ENCODE data around the gene HS6ST1.

Gene HS6ST1

DNA sequence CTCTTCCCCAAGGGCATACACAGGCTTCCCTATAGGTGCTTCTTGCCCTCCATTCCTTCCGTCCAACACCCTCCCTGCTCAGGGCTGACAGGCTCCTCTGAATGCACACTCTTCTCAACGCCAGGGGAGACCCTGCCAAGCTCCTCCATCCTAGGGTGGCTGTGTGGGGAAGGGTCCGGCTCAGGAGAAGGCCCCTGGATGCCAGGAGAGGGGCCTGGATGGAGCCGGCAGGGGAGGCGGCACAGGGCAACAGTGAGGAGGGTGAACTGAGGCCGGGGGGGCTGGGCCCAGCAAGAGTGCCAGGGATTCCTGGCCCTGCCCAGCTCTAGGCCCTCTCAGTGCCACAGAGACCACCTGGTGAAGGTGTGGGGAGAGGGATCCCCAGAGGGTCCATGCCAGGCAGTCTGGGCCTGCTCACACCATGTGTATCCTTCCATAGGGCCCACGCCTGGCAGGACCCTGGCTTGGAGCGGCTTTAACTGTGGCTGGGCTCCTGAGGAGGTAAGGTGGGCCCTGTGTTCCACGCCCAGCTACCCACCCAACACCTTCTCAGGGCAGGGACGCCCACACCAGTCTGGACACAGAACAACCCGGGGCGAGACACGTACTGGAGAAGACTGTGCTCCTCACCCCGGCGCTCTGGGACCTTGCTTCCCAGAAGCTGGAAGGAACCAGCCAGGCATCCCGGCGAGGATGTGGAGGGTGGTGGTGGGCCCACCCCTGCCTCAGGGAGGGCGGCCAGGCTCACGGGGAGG lies 26.6 kb downstream of the HS6ST1 start:
- no peak overlapping the region for H3K27ac ChIP-seq (replicated peaks)
- no peak for DNase-seq (ENCODE audit: low read depth in 1 of 2, low spot score in 1 of 2)
- H3K4me3 ChIP-seq (replicated peaks; ENCODE audit: insufficient read depth, low read length): no peak overlapping the region
- no peaks in the 10 kb centered on the region for H3K27me3 ChIP-seq (ENCODE audit: insufficient read depth, poor library complexity, severe bottlenecking)
- TF ChIP-seq, protein P1, sequence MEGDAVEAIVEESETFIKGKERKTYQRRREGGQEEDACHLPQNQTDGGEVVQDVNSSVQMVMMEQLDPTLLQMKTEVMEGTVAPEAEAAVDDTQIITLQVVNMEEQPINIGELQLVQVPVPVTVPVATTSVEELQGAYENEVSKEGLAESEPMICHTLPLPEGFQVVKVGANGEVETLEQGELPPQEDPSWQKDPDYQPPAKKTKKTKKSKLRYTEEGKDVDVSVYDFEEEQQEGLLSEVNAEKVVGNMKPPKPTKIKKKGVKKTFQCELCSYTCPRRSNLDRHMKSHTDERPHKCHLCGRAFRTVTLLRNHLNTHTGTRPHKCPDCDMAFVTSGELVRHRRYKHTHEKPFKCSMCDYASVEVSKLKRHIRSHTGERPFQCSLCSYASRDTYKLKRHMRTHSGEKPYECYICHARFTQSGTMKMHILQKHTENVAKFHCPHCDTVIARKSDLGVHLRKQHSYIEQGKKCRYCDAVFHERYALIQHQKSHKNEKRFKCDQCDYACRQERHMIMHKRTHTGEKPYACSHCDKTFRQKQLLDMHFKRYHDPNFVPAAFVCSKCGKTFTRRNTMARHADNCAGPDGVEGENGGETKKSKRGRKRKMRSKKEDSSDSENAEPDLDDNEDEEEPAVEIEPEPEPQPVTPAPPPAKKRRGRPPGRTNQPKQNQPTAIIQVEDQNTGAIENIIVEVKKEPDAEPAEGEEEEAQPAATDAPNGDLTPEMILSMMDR (IDR thresholded peaks at IDR 0.05; ENCODE audit: insufficient read depth, low read length): no peak
- no peak for TF ChIP-seq POLR2AphosphoS5 (IDR thresholded peaks at IDR 0.05; ENCODE audit: low read depth)
- TF ChIP-seq SPI1 (IDR thresholded peaks at IDR 0.05; ENCODE audit: borderline replicate concordance, low read depth): no peak
- TF ChIP-seq GABPA (IDR thresholded peaks at IDR 0.05; ENCODE audit: low read depth): no peak
- TF ChIP-seq, protein P2, sequence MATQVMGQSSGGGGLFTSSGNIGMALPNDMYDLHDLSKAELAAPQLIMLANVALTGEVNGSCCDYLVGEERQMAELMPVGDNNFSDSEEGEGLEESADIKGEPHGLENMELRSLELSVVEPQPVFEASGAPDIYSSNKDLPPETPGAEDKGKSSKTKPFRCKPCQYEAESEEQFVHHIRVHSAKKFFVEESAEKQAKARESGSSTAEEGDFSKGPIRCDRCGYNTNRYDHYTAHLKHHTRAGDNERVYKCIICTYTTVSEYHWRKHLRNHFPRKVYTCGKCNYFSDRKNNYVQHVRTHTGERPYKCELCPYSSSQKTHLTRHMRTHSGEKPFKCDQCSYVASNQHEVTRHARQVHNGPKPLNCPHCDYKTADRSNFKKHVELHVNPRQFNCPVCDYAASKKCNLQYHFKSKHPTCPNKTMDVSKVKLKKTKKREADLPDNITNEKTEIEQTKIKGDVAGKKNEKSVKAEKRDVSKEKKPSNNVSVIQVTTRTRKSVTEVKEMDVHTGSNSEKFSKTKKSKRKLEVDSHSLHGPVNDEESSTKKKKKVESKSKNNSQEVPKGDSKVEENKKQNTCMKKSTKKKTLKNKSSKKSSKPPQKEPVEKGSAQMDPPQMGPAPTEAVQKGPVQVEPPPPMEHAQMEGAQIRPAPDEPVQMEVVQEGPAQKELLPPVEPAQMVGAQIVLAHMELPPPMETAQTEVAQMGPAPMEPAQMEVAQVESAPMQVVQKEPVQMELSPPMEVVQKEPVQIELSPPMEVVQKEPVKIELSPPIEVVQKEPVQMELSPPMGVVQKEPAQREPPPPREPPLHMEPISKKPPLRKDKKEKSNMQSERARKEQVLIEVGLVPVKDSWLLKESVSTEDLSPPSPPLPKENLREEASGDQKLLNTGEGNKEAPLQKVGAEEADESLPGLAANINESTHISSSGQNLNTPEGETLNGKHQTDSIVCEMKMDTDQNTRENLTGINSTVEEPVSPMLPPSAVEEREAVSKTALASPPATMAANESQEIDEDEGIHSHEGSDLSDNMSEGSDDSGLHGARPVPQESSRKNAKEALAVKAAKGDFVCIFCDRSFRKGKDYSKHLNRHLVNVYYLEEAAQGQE (IDR thresholded peaks at IDR 0.05; ENCODE audit: insufficient replicate concordance, low read depth): no peak

DNA sequence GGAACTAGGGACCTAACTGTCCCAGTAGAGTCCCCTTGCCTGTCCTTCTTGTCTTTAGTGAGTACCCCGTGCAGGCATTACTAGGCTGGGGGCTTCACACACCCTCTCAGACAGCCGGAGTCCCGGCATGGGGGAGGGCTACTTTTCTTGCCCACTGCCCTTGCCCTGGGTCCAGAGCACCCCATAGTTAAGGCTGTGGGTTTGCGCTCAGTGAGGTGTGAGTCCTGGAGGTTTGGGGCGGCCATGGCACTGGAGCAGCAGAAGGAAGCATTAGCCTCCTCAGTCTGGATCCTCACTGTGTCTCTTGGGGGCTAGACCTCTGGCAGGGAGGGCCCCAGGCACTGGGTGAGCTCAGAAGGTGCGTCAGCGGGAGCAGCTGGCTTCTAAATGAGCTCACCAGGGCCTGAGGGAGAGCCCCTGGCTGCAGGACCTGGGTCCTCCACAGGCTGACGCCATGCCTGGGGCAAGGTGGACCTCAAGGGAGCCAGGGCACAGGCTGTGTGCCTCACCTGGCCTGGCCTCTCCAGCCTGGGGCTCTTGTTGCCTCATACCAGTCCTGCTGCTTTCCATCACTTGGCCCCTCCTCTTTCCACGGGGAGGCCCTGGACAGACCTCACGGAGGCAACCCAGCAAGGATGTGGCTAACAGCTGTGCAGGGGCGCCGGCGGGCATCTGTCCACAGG lies 27.4 kb downstream of the HS6ST1 start:
- Histone ChIP-seq H3K27me3 (ENCODE audit: insufficient read depth, poor library complexity, severe bottlenecking) (no peaks in the 10 kb centered on the region), H3K4me3 (replicated peaks; ENCODE audit: insufficient read depth, low read length) (no peak overlapping the region), H3K27ac (replicated peaks) (no peak overlapping the region)
- TF ChIP-seq, protein P2 (IDR thresholded peaks at IDR 0.05; ENCODE audit: insufficient replicate concordance, low read depth): no peak
- no peak for DNase-seq (ENCODE audit: low read depth in 1 of 2, low spot score in 1 of 2)

DNA sequence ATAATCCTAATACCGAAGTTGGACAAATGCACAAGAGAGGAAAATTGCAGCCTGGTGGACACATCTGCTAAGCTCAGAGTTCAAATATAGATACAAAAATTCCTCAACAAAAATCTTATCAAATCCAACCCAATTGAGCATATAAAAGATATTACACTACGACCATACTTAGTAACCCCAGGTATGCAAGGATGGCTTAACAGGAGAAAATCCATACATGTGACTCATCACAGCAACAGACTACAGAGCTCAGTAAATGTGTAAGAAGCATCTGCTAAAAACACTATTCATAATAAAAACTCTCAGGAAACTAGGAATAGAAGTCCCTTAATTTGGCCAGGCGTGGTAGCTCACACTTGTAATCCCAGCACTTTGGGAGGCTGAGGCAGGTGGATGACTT lies 28.3 kb downstream of the HS6ST1 start:
- TF ChIP-seq, protein P2 (IDR thresholded peaks at IDR 0.05; ENCODE audit: insufficient replicate concordance, low read depth): no peak
- TF ChIP-seq, protein P1 (IDR thresholded peaks at IDR 0.05; ENCODE audit: insufficient read depth, low read length): no peak
- TF ChIP-seq GABPA (IDR thresholded peaks at IDR 0.05; ENCODE audit: low read depth) (no peak), POLR2AphosphoS5 (IDR thresholded peaks at IDR 0.05; ENCODE audit: low read depth) (no peak), SPI1 (IDR thresholded peaks at IDR 0.05; ENCODE audit: borderline replicate concordance, low read depth) (no peak)
- DNase-seq (ENCODE audit: low read depth in 1 of 2, low spot score in 1 of 2): no peak
- H3K4me3 ChIP-seq (replicated peaks; ENCODE audit: insufficient read depth, low read length): no peak overlapping the region
- no peak overlapping the region for H3K27ac ChIP-seq (replicated peaks)
- no peaks in the 10 kb centered on the region for H3K27me3 ChIP-seq (ENCODE audit: insufficient read depth, poor library complexity, severe bottlenecking)

Measured in HL-60 (cell line).